ENCODE results near the gene RBM39.
A peak's percentile ranks its signal among the peaks of the same experiment; 100 is the strongest.
"Not testable (repeated sequence)": the region's sequence is repeated elsewhere in the genome, so short reads cannot be mapped to it uniquely, and the experiment has no call there.

The RBM39 gene

GRCh38 chr20:35686872-35687271 lies 55.2 kb downstream of the RBM39 start:
- in situ Hi-C loops (cut with HindIII; ENCODE audit: low sequenced_read_pairs) = not testable (repeated sequence)
- peak; percentile 24 for TF ChIP-seq CTCF (IDR thresholded peaks at IDR 0.05; ENCODE audit: low read depth, low read length)

GRCh38 chr20:35685368-35685767 lies 56.7 kb downstream of the RBM39 start:
- H3K4me3 ChIP-seq (ENCODE audit: low read depth, low read length); DNase-seq (ENCODE audit: low read depth, low spot score); in situ Hi-C loops (cut with HindIII; ENCODE audit: low sequenced_read_pairs): not testable (repeated sequence)

More at GRCh38 chr20:35686872-35687271, 55.2 kb downstream of the RBM39 start:
- H3K4me3 ChIP-seq (ENCODE audit: low read depth, low read length); DNase-seq (ENCODE audit: low read depth, low spot score): not testable (repeated sequence)

- in situ Hi-C loops (cut with HindIII; ENCODE audit: low sequenced_read_pairs) = no loop called here
- H3K4me3 ChIP-seq (ENCODE audit: low read depth, low read length) = no peak overlapping the region
- no peak for DNase-seq (ENCODE audit: low read depth, low spot score)
- TF ChIP-seq CTCF (IDR thresholded peaks at IDR 0.05; ENCODE audit: low read depth, low read length) = no peak
Observed at GRCh38 chr20:35681960-35682359, 60.1 kb downstream of the RBM39 start.

- TF ChIP-seq CTCF (IDR thresholded peaks at IDR 0.05; ENCODE audit: low read depth, low read length) = no peak
- in situ Hi-C loops (cut with HindIII; ENCODE audit: low sequenced_read_pairs) = no loop called here
- DNase-seq (ENCODE audit: low read depth, low spot score) = no peak
- no peak overlapping the region for H3K4me3 ChIP-seq (ENCODE audit: low read depth, low read length)
Observed at GRCh38 chr20:35680452-35681183, 61.4 kb downstream of the RBM39 start.

GRCh38 chr20:35674921-35675320 lies 67.1 kb downstream of the RBM39 start:
- in situ Hi-C loops (cut with HindIII; ENCODE audit: low sequenced_read_pairs) = no loop called here
- H3K4me3 ChIP-seq (ENCODE audit: low read depth, low read length) = no peak overlapping the region
- DNase-seq (ENCODE audit: low read depth, low spot score) = no peak
- TF ChIP-seq CTCF (IDR thresholded peaks at IDR 0.05; ENCODE audit: low read depth, low read length) = no peak

GRCh38 chr20:35673884-35674283 lies 68.2 kb downstream of the RBM39 start:
- TF ChIP-seq CTCF (IDR thresholded peaks at IDR 0.05; ENCODE audit: low read depth, low read length) = no peak
- H3K4me3 ChIP-seq (ENCODE audit: low read depth, low read length) = no peak overlapping the region
- no peak for DNase-seq (ENCODE audit: low read depth, low spot score)
- in situ Hi-C loops (cut with HindIII; ENCODE audit: low sequenced_read_pairs) = no loop called here

GRCh38 chr20:35669681-35670080 lies 72.4 kb downstream of the RBM39 start:
- DNase-seq (ENCODE audit: low read depth, low spot score) = no peak
- no peak for TF ChIP-seq CTCF (IDR thresholded peaks at IDR 0.05; ENCODE audit: low read depth, low read length)
- in situ Hi-C loops (cut with HindIII; ENCODE audit: low sequenced_read_pairs) = no loop called here
- no peak overlapping the region for H3K4me3 ChIP-seq (ENCODE audit: low read depth, low read length)
